ENCODE data around the gene GALT.

Gene GALT

DNA sequence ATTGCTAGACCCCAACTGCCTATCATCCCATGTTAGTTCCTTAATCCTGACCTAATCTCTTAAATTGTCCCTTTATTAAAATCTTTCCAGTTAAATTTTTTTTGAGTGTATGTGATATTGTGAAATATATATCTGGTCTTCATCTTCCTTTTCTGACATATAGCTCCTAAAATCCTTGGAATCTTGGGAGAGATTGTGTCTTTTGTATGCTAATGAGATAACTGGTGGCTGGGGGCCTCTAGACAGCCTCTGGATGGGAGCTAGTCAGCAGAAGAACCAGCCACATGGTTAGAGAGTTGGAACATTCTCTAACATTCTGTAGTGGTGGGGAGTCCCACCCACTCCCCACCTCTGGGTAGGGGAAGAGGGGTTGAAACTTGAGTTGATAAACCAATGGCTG lies 48.3 kb downstream of the GALT start:
- DNase-seq (ENCODE audit: low spot score), result no peak
- TF ChIP-seq, protein P1, sequence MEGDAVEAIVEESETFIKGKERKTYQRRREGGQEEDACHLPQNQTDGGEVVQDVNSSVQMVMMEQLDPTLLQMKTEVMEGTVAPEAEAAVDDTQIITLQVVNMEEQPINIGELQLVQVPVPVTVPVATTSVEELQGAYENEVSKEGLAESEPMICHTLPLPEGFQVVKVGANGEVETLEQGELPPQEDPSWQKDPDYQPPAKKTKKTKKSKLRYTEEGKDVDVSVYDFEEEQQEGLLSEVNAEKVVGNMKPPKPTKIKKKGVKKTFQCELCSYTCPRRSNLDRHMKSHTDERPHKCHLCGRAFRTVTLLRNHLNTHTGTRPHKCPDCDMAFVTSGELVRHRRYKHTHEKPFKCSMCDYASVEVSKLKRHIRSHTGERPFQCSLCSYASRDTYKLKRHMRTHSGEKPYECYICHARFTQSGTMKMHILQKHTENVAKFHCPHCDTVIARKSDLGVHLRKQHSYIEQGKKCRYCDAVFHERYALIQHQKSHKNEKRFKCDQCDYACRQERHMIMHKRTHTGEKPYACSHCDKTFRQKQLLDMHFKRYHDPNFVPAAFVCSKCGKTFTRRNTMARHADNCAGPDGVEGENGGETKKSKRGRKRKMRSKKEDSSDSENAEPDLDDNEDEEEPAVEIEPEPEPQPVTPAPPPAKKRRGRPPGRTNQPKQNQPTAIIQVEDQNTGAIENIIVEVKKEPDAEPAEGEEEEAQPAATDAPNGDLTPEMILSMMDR (IDR thresholded peaks at IDR 0.05; ENCODE audit: borderline replicate concordance, control extremely low read depth, extremely low read depth, insufficient read depth, missing control alignments), result no peak
- in situ Hi-C loops (cut with MboI; ENCODE audit: low sequenced_read_pairs, unreplicated experiment), result no loop called here
